HG03520 (cell line): ENCODE results near the gene CALML5.
"Not testable (repeated sequence)": the region's sequence is repeated elsewhere in the genome, so short reads cannot be mapped to it uniquely, and the experiment has no call there.

Source experiments
- ATAC-seq: cut with Tn5 transposase; IDR thresholded peaks from one replicate; pipeline ENCODE4 v1.9.1; 2021; ENCODE audit warnings: mild to moderate bottlenecking, moderate library complexity; ENCODE audit not compliant: unreplicated experiment

The CALML5 gene

GRCh38 chr10:5485948-5486852, 13.2 kb downstream of the CALML5 start:
- no peak for ATAC-seq

- ATAC-seq: no peak
Observed at GRCh38 chr10:5485290-5485689, 14.1 kb downstream of the CALML5 start.

DNA sequence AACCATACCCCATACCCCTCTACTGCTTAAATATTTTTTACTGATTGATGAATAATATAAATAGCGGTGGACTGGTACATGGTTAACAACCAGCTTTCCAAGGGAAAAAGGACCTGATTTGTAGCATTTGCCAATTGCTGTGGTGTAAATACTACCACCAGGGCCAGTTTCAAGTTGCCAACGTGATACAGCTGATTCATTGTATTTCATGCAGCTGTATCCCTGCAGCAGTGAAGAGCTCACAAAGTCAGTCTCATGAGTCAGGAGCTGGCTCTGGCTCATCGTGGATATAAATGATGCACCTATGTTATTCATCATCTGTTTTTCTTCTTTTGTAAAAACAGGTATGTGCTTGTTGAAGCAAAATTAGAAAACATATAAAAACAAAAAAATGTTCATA, 15.2 kb downstream of the CALML5 start:
- no peak for ATAC-seq

DNA sequence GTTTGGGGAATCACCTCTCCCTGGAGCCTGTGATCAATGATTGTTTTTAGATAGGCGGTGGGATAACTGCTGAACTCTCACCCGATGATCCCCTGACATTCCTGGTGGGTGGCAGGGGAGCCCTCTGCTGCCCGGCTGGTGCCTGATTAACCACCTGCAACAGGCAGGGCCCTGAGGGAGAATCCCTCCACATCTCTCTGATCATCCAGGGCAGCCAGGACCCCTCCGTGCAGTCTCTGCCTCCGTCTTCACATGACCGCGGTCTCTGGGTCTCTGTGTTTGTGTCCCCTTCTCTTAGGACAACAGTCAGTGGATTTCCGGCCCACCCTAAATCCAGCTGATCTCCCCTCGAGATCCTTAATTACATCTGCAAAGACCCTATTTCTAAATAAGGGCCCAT, 17.4 kb downstream of the CALML5 start:
- ATAC-seq: no peak

DNA sequence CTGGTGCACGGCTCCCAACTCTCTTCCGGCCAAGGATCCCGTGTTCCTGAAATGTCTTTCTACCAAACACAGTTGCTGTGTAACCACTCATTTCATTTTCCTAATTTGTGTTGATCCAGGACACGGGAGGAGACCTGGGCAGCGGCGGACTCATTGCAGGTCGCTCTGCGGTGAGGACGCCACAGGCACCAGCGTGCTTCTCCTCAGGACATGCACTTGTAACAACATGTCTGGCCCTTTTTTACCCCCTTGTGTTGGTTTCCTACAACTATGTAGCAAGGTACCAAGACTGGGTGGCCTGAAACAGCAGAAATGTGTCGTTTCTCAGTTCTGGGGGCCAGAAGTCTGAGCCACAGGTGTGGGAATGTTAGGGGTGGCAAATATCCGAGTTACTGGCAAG, 18.2 kb downstream of the CALML5 start:
- ATAC-seq: no peak

- ATAC-seq: no peak
Observed at GRCh38 chr10:5480162-5480941, 19.0 kb downstream of the CALML5 start.

GRCh38 chr10:5479481-5480161, 19.7 kb downstream of the CALML5 start:
- no peak for ATAC-seq

DNA sequence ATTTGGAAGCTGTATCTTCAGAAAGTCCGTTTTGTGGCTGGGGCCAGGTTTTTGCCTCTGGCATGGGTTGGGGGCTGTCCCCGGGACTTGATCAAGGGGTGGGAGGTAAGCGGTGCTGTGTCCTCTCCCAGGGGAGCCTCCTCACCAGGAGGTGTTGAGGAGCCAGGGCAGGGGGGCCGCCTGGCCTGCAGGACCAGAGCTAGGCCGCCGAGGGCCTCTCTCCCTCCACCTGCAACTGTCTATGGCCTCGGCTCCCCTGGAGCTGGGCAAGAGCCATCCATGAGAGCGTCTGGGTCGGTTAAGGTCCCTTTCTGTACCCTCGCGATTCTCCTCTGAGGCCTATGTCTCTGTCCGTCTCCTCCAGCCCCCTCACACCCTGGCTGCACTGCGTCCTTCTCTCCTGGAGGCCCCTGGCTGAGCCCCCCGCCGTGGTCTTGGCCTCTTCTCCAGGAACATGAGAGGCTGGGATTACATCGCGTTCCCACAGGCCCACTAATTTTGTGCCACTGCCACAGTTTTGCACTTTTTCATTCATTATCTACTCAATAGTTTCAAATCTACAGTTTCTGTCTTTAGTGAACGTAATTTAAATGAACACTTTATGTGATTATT, 20.6 kb downstream of the CALML5 start:
- ATAC-seq: no peak

DNA sequence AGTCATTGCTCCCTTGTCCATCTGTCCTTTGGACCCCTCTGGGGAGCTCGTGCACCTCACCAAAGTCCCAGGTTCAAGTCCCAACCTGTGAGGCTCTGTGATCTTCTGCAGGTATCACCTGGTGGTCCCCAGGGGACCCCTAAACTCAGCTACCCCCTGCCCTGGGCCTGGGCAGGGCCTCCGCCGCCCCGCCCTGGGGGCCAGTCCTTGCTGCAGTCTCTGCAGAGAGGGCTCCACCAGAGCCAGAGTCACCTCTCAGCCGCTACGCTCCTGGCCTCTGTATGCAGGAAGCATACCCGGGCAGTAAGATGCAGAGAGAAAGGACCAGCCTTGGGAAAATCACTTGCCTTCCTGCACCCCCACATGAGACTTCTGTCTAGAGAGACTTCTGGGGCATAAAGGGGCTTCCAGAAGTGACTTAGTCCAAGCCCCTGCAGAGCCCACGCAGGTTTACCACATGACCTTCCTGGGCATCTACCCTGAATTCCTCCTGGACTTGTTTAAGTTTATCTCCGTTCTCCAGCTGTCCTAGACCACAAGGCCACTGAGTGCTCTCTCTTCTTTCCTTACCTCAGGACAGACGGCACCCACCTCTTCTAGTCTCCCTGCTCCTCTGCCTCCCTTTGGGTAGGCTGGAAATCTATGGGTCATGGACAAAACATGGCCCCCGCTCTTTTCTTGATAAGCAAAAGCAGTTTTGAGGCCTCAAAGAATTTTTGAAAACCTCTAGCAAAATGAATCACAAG, 21.2 kb downstream of the CALML5 start:
- no peak for ATAC-seq

DNA sequence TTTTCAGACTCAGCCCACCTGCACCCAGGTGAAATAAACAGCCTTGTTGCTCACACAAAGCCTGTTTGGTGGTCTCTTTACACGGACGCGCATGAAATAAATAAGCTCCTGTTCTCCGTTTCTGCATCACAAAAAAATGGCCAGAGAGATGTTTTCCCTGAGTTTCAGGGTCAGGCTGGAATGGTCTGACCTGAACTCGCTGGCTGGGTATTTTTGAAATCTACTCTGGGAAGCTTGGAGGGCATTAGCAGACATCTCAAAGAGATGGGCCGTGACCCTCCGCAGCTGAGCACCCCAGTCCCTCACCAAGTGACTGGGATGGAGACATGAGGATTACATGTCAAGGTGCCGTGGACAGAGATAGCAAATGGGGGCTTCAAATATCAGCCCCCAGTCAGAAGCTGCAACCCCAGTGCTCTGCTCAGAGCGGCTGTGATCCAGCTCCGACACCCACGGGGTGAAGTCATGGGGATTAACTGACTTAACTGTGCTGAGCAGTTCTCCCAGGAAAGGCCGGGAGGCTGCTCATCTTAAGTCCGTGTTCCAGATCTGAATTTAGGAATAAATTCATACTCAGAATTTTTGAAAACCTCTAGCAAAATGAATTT, 22.3 kb downstream of the CALML5 start:
- no peak for ATAC-seq

- not testable (repeated sequence) for ATAC-seq
Observed at GRCh38 chr10:5475974-5476807, 23.2 kb downstream of the CALML5 start.

DNA sequence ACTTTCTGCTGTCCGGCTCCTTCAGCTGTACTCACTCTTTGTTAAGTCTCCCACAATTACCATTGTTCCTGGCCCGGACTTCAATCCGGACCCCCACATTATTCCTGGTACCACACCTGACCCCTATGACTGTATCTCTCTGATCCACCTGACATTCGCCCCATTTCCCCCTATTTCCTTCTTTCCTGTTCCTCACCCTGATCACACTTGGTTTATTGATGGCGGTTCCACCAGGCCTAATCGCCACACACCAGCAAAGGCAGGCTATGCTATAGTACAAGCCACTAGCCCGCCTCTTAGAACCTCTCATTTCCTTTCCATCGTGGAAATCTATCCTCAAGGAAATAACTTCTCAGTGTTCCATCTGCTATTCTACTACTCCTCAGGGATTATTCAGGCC, 24.3 kb downstream of the CALML5 start:
- ATAC-seq: not testable (repeated sequence)

DNA sequence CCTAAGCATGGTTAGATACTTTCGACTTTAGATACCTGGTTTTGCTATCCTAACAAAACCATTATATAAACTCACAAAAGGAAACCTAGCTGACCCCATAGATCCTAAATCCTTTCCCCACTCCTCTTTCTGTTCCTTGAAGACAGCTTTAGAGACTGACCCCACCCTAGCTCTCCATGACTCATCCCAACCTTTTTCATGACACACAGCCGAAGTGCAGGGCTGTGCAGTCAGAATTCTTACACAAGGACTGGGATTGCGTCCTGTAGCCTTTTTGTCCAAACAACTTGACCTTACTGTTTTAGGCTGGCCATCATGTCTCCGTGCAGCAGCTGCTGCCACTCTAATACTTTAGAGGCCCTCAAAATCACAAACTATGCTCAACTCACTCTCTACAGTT, 24.7 kb downstream of the CALML5 start:
- not testable (repeated sequence) for ATAC-seq

GRCh38 chr10:5470062-5470751, 29.2 kb downstream of the CALML5 start:
- ATAC-seq: no peak

DNA sequence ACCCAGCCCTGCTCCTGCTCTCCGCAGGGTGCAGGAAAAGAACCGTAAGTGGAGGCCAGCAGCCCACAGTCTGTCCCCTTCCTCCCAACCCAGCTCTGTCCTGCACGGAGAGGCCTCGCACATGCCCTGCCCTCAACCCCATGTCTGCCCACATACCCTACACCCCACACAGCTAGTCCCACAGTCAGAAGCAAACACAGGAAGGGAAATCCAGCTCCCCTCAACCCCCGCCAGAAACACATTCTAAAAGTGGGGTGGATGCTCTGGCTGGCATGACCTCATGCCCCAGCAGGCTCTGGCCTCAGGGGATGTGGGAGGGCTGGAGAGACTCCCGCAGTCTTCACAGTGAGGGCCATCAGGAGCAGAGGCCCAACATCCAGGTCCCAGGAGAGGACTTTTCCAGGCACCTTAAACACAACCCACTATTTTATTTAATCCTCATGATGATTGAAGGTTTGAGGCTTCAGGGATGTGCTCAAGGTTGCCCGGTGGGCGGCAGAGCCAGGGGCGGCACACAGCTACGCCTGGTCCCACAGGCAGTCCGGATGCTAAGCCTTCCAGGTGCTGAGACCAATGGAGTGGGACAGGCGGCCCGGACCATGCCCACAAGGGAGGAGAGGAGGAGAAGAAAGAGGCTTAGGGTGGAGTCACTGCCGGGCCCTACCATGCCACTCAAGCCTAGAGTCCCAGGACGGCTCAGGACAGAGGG, 29.9 kb downstream of the CALML5 start:
- no peak for ATAC-seq

GRCh38 chr10:5468262-5469106, 30.9 kb downstream of the CALML5 start:
- no peak for ATAC-seq
